Measurements from ENCODE around the gene B4GALT3. TPM values are rescaled to one million over a fixed set of nuclear protein-coding genes. Genes with fewer than 3 reads are reported as not detected.

The B4GALT3 gene
- total RNA-seq, 4 donors from 2014 or later, result 1.0 to 23.9 (median 19.9) TPM

DNA sequence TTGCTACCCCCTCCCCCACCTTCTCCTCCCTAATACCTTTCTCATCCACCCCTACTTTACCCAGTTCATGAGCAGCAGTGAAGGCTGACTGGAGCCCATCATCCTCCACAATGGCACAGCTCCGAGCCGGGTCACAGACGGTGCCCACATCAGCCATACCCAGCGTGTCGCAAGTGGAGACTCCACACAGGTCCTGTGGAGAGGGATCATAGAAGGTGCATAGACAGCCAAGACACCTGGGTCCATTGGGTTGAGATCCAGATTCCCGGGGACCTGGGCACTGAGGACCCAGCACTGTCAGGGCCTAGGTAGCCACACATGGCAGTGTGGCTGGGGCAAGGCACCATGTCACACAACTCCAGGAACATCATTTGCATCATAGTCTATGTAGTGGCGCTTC lies 18.8 kb upstream of the B4GALT3 start:
- Histone ChIP-seq H3K27ac (peak overlapping the region; percentile 98 to 99), H3K4me3 (peak overlapping the region in 1 of 2 donors; percentile 40), H3K4me1 (peaks cover 17 to 29% of the 10 kb centered on the region in 2 donors), H3K36me3 (no peaks in the 10 kb centered on the region), H3K27me3 (no peaks in the 10 kb centered on the region), H3K9me3 (no peaks in the 10 kb centered on the region)
- TF ChIP-seq, protein P1, sequence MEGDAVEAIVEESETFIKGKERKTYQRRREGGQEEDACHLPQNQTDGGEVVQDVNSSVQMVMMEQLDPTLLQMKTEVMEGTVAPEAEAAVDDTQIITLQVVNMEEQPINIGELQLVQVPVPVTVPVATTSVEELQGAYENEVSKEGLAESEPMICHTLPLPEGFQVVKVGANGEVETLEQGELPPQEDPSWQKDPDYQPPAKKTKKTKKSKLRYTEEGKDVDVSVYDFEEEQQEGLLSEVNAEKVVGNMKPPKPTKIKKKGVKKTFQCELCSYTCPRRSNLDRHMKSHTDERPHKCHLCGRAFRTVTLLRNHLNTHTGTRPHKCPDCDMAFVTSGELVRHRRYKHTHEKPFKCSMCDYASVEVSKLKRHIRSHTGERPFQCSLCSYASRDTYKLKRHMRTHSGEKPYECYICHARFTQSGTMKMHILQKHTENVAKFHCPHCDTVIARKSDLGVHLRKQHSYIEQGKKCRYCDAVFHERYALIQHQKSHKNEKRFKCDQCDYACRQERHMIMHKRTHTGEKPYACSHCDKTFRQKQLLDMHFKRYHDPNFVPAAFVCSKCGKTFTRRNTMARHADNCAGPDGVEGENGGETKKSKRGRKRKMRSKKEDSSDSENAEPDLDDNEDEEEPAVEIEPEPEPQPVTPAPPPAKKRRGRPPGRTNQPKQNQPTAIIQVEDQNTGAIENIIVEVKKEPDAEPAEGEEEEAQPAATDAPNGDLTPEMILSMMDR (IDR thresholded peaks at IDR 0.05), result no peak
- no peak for TF ChIP-seq POLR2A (IDR thresholded peaks at IDR 0.05)
- no peak for DNase-seq
- intact Hi-C loops (cut with DNase I; ENCODE audit: low total_unique reads), result no loop called here

DNA sequence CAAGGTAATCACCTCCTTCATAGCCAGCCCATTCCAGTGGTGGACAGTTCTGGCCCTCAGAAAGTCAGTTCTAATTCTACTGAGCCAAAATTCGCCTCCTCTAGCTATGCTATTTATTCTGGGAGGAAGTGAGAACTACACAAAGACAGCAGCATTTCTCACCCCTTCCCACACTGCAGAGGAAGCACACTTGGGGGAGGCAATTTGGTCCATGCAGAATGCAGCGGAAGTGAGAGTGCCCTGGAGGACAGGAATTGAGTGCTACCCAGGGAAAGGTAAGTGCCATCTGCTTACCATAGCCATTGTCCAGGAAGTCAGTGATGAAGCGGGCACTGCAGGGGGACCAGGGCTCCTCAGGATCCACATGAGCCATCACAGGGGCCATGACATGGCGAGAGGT lies 17.9 kb upstream of the B4GALT3 start:
- Histone ChIP-seq H3K4me3 (no peak overlapping the region), H3K36me3 (no peaks in the 10 kb centered on the region), H3K9me3 (no peaks in the 10 kb centered on the region), H3K4me1 (peaks cover 11 to 19% of the 10 kb centered on the region in 2 donors), H3K27me3 (no peaks in the 10 kb centered on the region), H3K27ac (no peak overlapping the region)
- DNase-seq, result no peak
- intact Hi-C loops (cut with DNase I; ENCODE audit: low total_unique reads), result no loop called here
- TF ChIP-seq POLR2A (IDR thresholded peaks at IDR 0.05), result no peak
- TF ChIP-seq, protein P1 (IDR thresholded peaks at IDR 0.05), result no peak

DNA sequence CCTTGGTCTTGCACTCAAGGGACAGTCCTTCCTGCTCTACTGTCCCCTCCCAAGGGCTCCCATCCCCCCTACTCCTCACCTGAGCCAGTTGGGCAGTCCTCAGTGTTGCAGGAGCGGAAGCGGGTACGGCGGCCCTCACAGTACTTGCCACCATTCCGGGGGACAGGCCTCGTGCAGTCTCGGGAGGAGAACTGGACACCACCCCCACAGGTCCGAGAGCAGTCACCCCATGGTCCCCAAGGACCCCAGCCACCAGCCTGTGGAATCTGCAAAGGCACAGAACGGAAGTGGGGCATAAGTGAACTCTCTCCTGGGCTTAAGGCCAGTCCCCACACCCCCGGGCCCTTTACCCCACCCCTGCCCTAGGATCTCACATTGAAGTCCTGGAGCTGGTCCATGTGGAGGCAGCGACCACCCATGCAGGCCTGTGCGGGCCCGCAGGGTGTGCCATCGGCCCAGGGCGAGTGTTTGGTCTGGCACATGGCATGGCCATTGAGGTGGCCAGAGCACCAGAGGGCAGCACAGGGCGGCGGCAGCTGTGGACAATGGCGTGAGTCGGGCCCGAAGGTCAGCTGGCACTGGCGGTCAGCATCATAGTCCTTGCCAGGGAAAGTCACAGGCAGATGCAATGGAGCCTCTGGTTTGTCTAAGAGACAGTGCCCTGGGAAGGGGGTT lies 16.4 kb upstream of the B4GALT3 start:
- Histone ChIP-seq H3K9me3 (no peaks in the 10 kb centered on the region), H3K27me3 (no peaks in the 10 kb centered on the region), H3K36me3 (no peaks in the 10 kb centered on the region), H3K27ac (peak overlapping the region in 1 of 2 donors; percentile 43), H3K4me1 (peaks cover 6 to 9% of the 10 kb centered on the region in 2 donors), H3K4me3 (no peak overlapping the region)
- TF ChIP-seq, protein P1 (IDR thresholded peaks at IDR 0.05), result peak in 2 of 4 experiments; percentile 13 to 39
- TF ChIP-seq POLR2A (IDR thresholded peaks at IDR 0.05), result no peak
- DNase-seq, result no peak
- intact Hi-C loops (cut with DNase I; ENCODE audit: low total_unique reads), result no loop called here

- intact Hi-C loops (cut with DNase I; ENCODE audit: low total_unique reads), result no loop called here
- H3K27ac ChIP-seq, result peak overlapping the region; percentile 42 to 43
- no peaks in the 10 kb centered on the region for H3K27me3 ChIP-seq
- H3K9me3 ChIP-seq, result no peaks in the 10 kb centered on the region
- TF ChIP-seq, protein P1 (IDR thresholded peaks at IDR 0.05), result peak; percentile 70 to 86 (median 84)
- no peak for TF ChIP-seq POLR2A (IDR thresholded peaks at IDR 0.05)
- H3K4me1 ChIP-seq, result peaks cover 3 to 6% of the 10 kb centered on the region in 2 donors
- H3K4me3 ChIP-seq, result no peak overlapping the region
- DNase-seq, result peak; percentile 55 to 68
- H3K36me3 ChIP-seq, result no peaks in the 10 kb centered on the region
Measured at GRCh38 chr1:161192476-161193465, 15.5 kb upstream of the B4GALT3 start.

DNA sequence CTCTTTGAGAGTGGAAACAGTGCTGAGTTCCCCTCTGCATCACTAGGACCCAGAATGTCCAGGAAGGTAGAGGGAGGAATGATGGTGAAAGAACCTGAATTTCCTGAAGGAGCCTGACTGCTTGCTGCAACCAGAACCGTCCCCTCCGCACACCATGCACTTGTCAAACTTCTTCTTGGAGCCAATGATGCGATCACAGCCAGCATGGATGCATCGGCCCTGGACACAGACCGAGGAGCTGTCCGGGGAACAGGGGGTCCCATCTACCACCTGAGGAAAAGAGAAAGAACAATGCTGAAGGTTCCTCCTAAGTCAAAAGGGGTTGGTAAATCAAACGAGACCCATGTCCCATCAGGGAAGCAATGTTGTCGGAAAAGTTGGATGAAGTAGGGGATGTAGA lies 14.7 kb upstream of the B4GALT3 start:
- Histone ChIP-seq H3K4me1 (peaks cover 3 to 5% of the 10 kb centered on the region in 2 donors), H3K27me3 (no peaks in the 10 kb centered on the region), H3K36me3 (no peaks in the 10 kb centered on the region), H3K27ac (no peak overlapping the region), H3K9me3 (no peaks in the 10 kb centered on the region), H3K4me3 (no peak overlapping the region)
- TF ChIP-seq, protein P1 (IDR thresholded peaks at IDR 0.05), result no peak
- no peak for TF ChIP-seq POLR2A (IDR thresholded peaks at IDR 0.05)
- DNase-seq, result no peak
- intact Hi-C loops (cut with DNase I; ENCODE audit: low total_unique reads), result no loop called here

Measured in uterus (tissue), 4 donors.